Ascending aorta (tissue), 2 donors: ENCODE data around the gene KIF25. TPM values are rescaled to one million over a fixed set of nuclear protein-coding genes. Genes with fewer than 3 reads are reported as not detected.

ENCODE experiments used
- DNase-seq, 2 donors: peaks; one replicate each; pipeline ENCODE4 v3.0.0-alpha.2; 2019; ENCODE audit warnings: low spot score in 2 of 2
- H3K27ac ChIP-seq, 2 donors: fragments of 200-600 bp; sonication (generic); one replicate each; pipeline ENCODE4 v1.5.1; 2016 to 2017; ENCODE audit warnings: mild to moderate bottlenecking in 1 of 2
- H3K27me3 ChIP-seq: fragments of 200-600 bp; sonication (generic); one replicate; pipeline ENCODE4 v1.5.1; 2017
- H3K36me3 ChIP-seq, 2 donors: fragments of 200-600 bp; sonication (generic); one replicate each; pipeline ENCODE4 v1.5.1; 2016
- H3K4me1 ChIP-seq, 2 donors: fragments of 200-600 bp; sonication (generic); one replicate each; pipeline ENCODE4 v1.5.1; 2016 to 2017; ENCODE audit warnings: mild to moderate bottlenecking in 1 of 2
- H3K4me3 ChIP-seq, 2 donors: fragments of 200-600 bp; sonication (generic); one replicate each; pipeline ENCODE4 v1.5.1; 2016 to 2017; ENCODE audit warnings: mild to moderate bottlenecking in 1 of 2
- H3K9me3 ChIP-seq, 2 donors: fragments of 200-600 bp; sonication (generic); one replicate each; pipeline ENCODE4 v1.5.1; 2016
- intact Hi-C: fragments of 100-400 bp; cut with DNase I; formaldehyde crosslinking; loops from one replicate; pipeline ENCODE4 v1.15.1; 2023
- total RNA-seq: library from RNA; depleted of rRNA; stranded (reverse); fragments of >200 nt; gene quantifications from one replicate; pipeline ENCODE4 v1.1.0, GENCODE V29; 2016
- TF ChIP-seq, protein P1 (sequence below), 3 experiments: fragments of 200-600 bp in 2 of 3; fragments of 450-650 bp in 1 of 3; sonication (generic) in 2 of 3; IDR thresholded peaks; one replicate each; pipeline ENCODE4 v1.5.1; 2016 to 2019; ENCODE audit warnings: antibody characterized with exemption in 3 of 3, mild to moderate bottlenecking in 1 of 3, moderate library complexity in 1 of 3

Gene KIF25
- total RNA-seq, 1 donor from 2014 or later = not detected

- intact Hi-C loops = no loop called here
- H3K4me1 ChIP-seq = no peaks in the 10 kb centered on the region
- no peaks in the 10 kb centered on the region for H3K9me3 ChIP-seq
- no peak overlapping the region for H3K4me3 ChIP-seq
- DNase-seq = no peak
- no peak overlapping the region for H3K27ac ChIP-seq
- no peaks in the 10 kb centered on the region for H3K36me3 ChIP-seq
- no peaks in the 10 kb centered on the region for H3K27me3 ChIP-seq
- TF ChIP-seq, protein P1, sequence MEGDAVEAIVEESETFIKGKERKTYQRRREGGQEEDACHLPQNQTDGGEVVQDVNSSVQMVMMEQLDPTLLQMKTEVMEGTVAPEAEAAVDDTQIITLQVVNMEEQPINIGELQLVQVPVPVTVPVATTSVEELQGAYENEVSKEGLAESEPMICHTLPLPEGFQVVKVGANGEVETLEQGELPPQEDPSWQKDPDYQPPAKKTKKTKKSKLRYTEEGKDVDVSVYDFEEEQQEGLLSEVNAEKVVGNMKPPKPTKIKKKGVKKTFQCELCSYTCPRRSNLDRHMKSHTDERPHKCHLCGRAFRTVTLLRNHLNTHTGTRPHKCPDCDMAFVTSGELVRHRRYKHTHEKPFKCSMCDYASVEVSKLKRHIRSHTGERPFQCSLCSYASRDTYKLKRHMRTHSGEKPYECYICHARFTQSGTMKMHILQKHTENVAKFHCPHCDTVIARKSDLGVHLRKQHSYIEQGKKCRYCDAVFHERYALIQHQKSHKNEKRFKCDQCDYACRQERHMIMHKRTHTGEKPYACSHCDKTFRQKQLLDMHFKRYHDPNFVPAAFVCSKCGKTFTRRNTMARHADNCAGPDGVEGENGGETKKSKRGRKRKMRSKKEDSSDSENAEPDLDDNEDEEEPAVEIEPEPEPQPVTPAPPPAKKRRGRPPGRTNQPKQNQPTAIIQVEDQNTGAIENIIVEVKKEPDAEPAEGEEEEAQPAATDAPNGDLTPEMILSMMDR (IDR thresholded peaks at IDR 0.05) = no peak
Measured at GRCh38 chr6:168086066-168086465, 88.6 kb downstream of the KIF25 start.

DNA sequence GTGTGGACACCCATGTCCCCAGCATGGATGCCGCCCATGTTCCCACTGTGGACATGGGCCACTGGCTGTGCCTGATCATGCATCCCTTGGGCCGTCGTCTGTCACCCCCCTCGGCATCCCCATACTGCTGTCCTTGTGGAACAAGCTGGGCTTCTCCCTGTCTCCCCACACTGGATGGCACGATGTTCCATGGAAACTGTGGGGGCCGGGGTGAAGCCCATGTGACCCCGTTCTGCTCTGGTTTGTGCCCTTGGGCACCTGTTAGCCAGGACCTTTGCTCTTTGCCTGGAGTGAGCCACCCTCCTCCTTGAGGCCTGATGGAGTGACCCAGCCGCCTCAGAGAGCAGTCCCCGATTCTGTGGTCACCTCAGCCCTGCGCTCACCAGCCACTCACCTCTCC is 89.1 kb downstream of the KIF25 start:
- TF ChIP-seq, protein P1 (IDR thresholded peaks at IDR 0.05) = no peak
- no peaks in the 10 kb centered on the region for H3K4me1 ChIP-seq
- no peaks in the 10 kb centered on the region for H3K27me3 ChIP-seq
- H3K4me3 ChIP-seq = no peak overlapping the region
- H3K36me3 ChIP-seq = no peaks in the 10 kb centered on the region
- DNase-seq = no peak
- no peak overlapping the region for H3K27ac ChIP-seq
- H3K9me3 ChIP-seq = no peaks in the 10 kb centered on the region
- intact Hi-C loops = no loop called here

DNA sequence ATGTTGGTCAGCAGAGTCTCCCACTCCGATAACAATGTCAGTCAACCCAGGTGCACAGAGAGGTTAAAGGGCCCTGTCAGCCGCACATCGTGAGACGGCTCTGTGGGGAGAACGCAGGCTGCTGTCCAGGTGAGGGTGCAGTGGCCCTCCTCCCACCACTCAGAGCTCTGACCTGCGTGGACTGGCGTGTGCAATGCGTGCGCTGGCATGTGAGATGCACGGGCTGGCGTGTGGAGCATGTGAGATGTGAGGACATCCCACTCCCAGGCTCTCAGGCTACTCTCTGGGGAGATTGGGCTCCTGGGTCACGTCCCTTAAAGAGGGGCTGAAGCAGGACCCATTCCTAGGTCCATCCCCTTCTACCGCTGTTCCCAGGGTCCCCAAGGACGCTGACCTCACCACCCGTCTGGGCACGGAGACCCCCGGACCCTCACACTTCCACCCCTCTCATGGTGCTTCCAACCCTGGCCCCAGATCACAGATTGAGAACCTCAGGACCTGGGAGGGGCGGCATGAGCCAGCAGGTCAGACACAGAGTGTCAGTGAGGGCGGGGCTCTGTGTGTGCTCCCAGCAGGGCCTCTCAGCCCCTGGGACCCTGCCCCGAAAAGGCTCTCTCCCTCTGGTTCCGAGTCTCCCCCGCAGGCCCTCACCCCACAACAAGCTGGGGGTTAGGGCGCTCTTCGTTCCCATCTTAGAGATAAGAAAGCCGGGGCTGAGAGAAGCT is 90.1 kb downstream of the KIF25 start:
- no peak for DNase-seq
- TF ChIP-seq, protein P1 (IDR thresholded peaks at IDR 0.05) = no peak
- intact Hi-C loops = no loop called here
- Histone ChIP-seq H3K36me3 (no peaks in the 10 kb centered on the region), H3K27me3 (no peaks in the 10 kb centered on the region), H3K4me1 (no peaks in the 10 kb centered on the region), H3K4me3 (no peak overlapping the region), H3K9me3 (no peaks in the 10 kb centered on the region), H3K27ac (no peak overlapping the region)

- Histone ChIP-seq H3K36me3 (no peaks in the 10 kb centered on the region), H3K4me1 (no peaks in the 10 kb centered on the region), H3K4me3 (no peak overlapping the region), H3K27me3 (no peaks in the 10 kb centered on the region), H3K9me3 (no peaks in the 10 kb centered on the region), H3K27ac (no peak overlapping the region)
- intact Hi-C loops = no loop called here
- TF ChIP-seq, protein P1 (IDR thresholded peaks at IDR 0.05) = no peak
- no peak for DNase-seq
Measured at GRCh38 chr6:168088161-168089053, 90.9 kb downstream of the KIF25 start.

DNA sequence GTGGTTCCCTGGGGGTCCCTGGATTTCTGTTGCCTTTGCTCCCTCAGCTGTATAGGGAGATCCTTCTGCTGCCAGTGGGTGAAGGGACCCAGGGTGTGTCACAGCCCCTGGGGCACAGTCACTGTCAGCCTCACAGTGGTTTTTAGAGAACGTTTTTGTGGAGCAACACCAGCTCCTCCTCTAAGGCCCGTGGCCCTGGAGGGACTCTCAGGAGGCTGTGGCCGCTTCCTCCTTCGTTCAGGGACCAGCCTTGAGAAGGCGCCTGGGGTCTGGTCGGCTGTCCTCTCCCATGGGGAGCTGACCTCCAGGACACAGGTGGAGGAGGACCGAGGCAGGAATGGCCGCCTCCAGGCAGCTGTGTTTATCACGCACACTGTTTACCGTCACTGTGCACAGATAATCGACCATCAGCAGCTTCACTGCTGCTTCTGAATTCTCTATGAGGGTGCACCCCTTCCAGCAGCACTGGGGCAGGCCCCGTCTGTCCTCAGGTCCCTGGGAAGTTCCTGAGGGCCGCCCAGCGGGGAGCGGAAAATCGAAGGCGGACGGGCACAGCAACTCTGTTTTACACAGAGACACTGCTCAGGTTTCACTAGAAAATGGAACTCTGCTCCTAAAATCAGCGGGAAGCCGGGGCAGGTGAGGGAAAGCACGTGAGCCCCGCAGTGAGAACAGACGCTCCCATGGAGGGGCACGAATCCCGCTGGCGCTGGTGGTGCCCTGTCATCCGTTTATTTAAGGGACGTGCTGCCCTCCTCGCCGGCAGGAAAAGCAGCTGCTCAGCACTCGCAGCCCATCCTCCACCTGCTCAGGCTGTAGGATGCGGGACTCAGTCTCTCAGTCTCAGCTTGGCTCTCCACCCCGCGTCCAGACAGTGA is 92.0 kb downstream of the KIF25 start:
- Histone ChIP-seq H3K4me1 (no peaks in the 10 kb centered on the region), H3K27me3 (no peaks in the 10 kb centered on the region), H3K9me3 (no peaks in the 10 kb centered on the region), H3K4me3 (no peak overlapping the region), H3K27ac (no peak overlapping the region), H3K36me3 (no peaks in the 10 kb centered on the region)
- TF ChIP-seq, protein P1 (IDR thresholded peaks at IDR 0.05) = no peak
- intact Hi-C loops = no loop called here
- DNase-seq = no peak
